SK-N-SH treated with all-trans-retinoic acid at 6 μM for 48 hours (cell line): ENCODE results near the gene MC1R.

Experiments used
- ATAC-seq: fragments of 200-7000 bp; cut with Tn5 transposase; 3 replicates; pipeline ENCODE4 v1.9.1; 2020; ENCODE audit warnings: mild to moderate bottlenecking, moderate library complexity
- ARNTL ChIP-seq: fragments of 450-650 bp; formaldehyde crosslinking; IDR thresholded peaks from 2 replicates; pipeline ENCODE4 v1.5.0; 2020; ENCODE audit warnings: low read depth, mild to moderate bottlenecking, moderate library complexity, borderline replicate concordance
- CSRNP3 ChIP-seq: fragments of 250-450 bp; sonication (Bioruptor Pico); IDR thresholded peaks from 2 replicates; pipeline ENCODE4 v1.5.1; 2021; ENCODE audit warnings: mild to moderate bottlenecking, moderate library complexity
- ESRRG ChIP-seq: fragments of 250-450 bp; sonication (Bioruptor Pico); IDR thresholded peaks from 2 replicates; pipeline ENCODE4 v1.6.1; 2021; ENCODE audit warnings: mild to moderate bottlenecking
- GLIS3 ChIP-seq: fragments of 250-450 bp; sonication (Bioruptor Pico); IDR thresholded peaks from 2 replicates; pipeline ENCODE4 v1.5.0; 2020; ENCODE audit warnings: mild to moderate bottlenecking, moderate library complexity
- ISL1 ChIP-seq: fragments of 250-450 bp; sonication (Bioruptor Pico); IDR thresholded peaks from 2 replicates; pipeline ENCODE4 v2.1.2; 2022; ENCODE audit warnings: mild to moderate bottlenecking, moderate library complexity
- OSR1 ChIP-seq: fragments of 250-450 bp; sonication (Bioruptor Pico); IDR thresholded peaks from 2 replicates; pipeline ENCODE4 v1.8.0; 2022; ENCODE audit warnings: moderate library complexity, mild to moderate bottlenecking, inconsistent platforms
- POU6F1 ChIP-seq: fragments of 250-450 bp; sonication (Bioruptor Pico); IDR thresholded peaks from 2 replicates; pipeline ENCODE4 v1.8.0; 2021; ENCODE audit warnings: low read depth, mild to moderate bottlenecking, moderate library complexity, borderline replicate concordance
- PPARA ChIP-seq: fragments of 250-450 bp; sonication (Bioruptor Pico); IDR thresholded peaks from 2 replicates; pipeline ENCODE4 v1.5.0; 2020; ENCODE audit warnings: mild to moderate bottlenecking, borderline replicate concordance
- RARB ChIP-seq: fragments of 250-450 bp; sonication (Bioruptor Pico); IDR thresholded peaks from 2 replicates; pipeline ENCODE4 v1.8.0; 2021; ENCODE audit warnings: mild to moderate bottlenecking, moderate library complexity
- SNAI2 ChIP-seq: fragments of 250-450 bp; sonication (Bioruptor Pico); IDR thresholded peaks from 2 replicates; pipeline ENCODE4 v1.5.0; 2020; ENCODE audit warnings: mild to moderate bottlenecking, moderate library complexity
- TCF4 ChIP-seq: fragments of 250-450 bp; sonication (Bioruptor Pico); IDR thresholded peaks from 2 replicates; pipeline ENCODE4 v1.8.0; 2021; ENCODE audit warnings: mild to moderate bottlenecking, moderate library complexity, borderline replicate concordance
- TOX ChIP-seq: fragments of 250-450 bp; sonication (Bioruptor Pico); IDR thresholded peaks from 2 replicates; pipeline ENCODE4 v1.8.0; 2021; ENCODE audit warnings: mild to moderate bottlenecking, moderate library complexity, borderline replicate concordance
- TSHZ2 ChIP-seq: fragments of 250-450 bp; sonication (Bioruptor Pico); IDR thresholded peaks from 2 replicates; pipeline ENCODE4 v1.5.0; 2020; ENCODE audit warnings: mild to moderate bottlenecking, moderate library complexity
- ZC3H10 ChIP-seq: fragments of 250-450 bp; sonication (Bioruptor Pico); IDR thresholded peaks from 2 replicates; pipeline ENCODE4 v1.5.1; 2021; ENCODE audit warnings: mild to moderate bottlenecking, moderate library complexity
- ZFP30 ChIP-seq: fragments of 450-650 bp; formaldehyde crosslinking; IDR thresholded peaks from 2 replicates; pipeline ENCODE4 v1.5.0; 2022; ENCODE audit warnings: mild to moderate bottlenecking, moderate library complexity
- ZNF565 ChIP-seq: fragments of 450-650 bp; formaldehyde crosslinking; conservative IDR thresholded peaks from 2 replicates; pipeline ENCODE4 v1.5.0; 2020; ENCODE audit warnings: low read depth, mild to moderate bottlenecking, moderate library complexity
- ZNF70 ChIP-seq: fragments of 450-650 bp; formaldehyde crosslinking; IDR thresholded peaks from 2 replicates; pipeline ENCODE4 v1.5.0; 2020; ENCODE audit warnings: mild to moderate bottlenecking, moderate library complexity
- ZNF8 ChIP-seq: fragments of 450-650 bp; formaldehyde crosslinking; IDR thresholded peaks from 2 replicates; pipeline ENCODE4 v1.5.0; 2020; ENCODE audit warnings: mild to moderate bottlenecking, moderate library complexity
- TF ChIP-seq, protein P1 (sequence below): fragments of 250-450 bp; sonication (Bioruptor Pico); IDR thresholded peaks from 2 replicates; pipeline ENCODE4 v1.5.1; 2020; ENCODE audit warnings: low read depth, mild to moderate bottlenecking, moderate library complexity
- TF ChIP-seq, protein P2 (sequence below): fragments of 250-450 bp; sonication (Bioruptor Pico); IDR thresholded peaks from 2 replicates; pipeline ENCODE4 v1.8.0; 2020; ENCODE audit warnings: mild to moderate bottlenecking, moderate library complexity, borderline replicate concordance

The MC1R gene

GRCh38 chr16:89924297-89924924 is 5.7 kb downstream of the MC1R start:
- ATAC-seq = peak; percentile 1; the same call in 1 of the 3 replicates
- TF ChIP-seq RARB (CRISPR knock-in tag) = no peak
- no peak for TF ChIP-seq OSR1
- no peak for TF ChIP-seq ZNF565 (CRISPR knock-in tag)
- TF ChIP-seq ZNF70 = no peak
- TF ChIP-seq POU6F1 (CRISPR knock-in tag) = no peak
- TF ChIP-seq ARNTL (CRISPR knock-in tag) = no peak
- TF ChIP-seq TOX (CRISPR knock-in tag) = no peak
- no peak for TF ChIP-seq SNAI2 (CRISPR knock-in tag)
- no peak for TF ChIP-seq CSRNP3 (CRISPR knock-in tag)
- TF ChIP-seq, protein P1, sequence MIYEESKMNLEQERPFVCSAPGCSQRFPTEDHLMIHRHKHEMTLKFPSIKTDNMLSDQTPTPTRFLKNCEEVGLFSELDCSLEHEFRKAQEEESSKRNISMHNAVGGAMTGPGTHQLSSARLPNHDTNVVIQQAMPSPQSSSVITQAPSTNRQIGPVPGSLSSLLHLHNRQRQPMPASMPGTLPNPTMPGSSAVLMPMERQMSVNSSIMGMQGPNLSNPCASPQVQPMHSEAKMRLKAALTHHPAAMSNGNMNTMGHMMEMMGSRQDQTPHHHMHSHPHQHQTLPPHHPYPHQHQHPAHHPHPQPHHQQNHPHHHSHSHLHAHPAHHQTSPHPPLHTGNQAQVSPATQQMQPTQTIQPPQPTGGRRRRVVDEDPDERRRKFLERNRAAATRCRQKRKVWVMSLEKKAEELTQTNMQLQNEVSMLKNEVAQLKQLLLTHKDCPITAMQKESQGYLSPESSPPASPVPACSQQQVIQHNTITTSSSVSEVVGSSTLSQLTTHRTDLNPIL (CRISPR knock-in tag) = no peak
- TF ChIP-seq GLIS3 = no peak
- no peak for TF ChIP-seq PPARA
- no peak for TF ChIP-seq ZFP30 (CRISPR knock-in tag)
- no peak for TF ChIP-seq TSHZ2 (CRISPR knock-in tag)
- TF ChIP-seq ZC3H10 (CRISPR knock-in tag) = no peak
- TF ChIP-seq ESRRG (CRISPR knock-in tag) = no peak
- TF ChIP-seq ISL1 (CRISPR knock-in tag) = no peak
- no peak for TF ChIP-seq ZNF8 (CRISPR knock-in tag)

DNA sequence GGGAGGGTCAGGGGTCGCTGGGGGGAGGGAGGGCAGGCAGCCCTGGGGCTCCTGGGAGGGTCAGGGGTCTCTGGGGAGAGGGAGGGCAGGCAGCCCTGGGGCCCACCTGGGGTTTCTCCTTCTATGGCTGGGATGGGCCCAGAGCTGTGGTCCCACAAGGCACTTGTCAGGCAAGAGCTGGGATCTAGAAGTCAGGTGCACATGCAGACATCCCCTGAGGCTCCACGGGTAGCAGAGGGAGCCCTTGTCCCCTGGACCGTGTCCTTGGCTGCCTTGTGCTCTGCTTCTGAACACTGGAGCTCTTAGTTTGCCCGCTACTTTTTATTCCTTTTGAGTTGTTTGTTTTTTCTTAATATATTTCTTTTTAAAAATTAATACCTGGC is 6.3 kb downstream of the MC1R start:
- TF ChIP-seq ZNF8 (CRISPR knock-in tag) (no peak), RARB (CRISPR knock-in tag) (no peak)
- no peak for ATAC-seq

- peak; percentile 1 for ATAC-seq
- TF ChIP-seq TOX (CRISPR knock-in tag) (no peak), RARB (CRISPR knock-in tag) (no peak), SNAI2 (CRISPR knock-in tag) (no peak), TCF4 (CRISPR knock-in tag) (no peak), TSHZ2 (CRISPR knock-in tag) (no peak), CSRNP3 (CRISPR knock-in tag) (no peak)
- TF ChIP-seq, protein P2, sequence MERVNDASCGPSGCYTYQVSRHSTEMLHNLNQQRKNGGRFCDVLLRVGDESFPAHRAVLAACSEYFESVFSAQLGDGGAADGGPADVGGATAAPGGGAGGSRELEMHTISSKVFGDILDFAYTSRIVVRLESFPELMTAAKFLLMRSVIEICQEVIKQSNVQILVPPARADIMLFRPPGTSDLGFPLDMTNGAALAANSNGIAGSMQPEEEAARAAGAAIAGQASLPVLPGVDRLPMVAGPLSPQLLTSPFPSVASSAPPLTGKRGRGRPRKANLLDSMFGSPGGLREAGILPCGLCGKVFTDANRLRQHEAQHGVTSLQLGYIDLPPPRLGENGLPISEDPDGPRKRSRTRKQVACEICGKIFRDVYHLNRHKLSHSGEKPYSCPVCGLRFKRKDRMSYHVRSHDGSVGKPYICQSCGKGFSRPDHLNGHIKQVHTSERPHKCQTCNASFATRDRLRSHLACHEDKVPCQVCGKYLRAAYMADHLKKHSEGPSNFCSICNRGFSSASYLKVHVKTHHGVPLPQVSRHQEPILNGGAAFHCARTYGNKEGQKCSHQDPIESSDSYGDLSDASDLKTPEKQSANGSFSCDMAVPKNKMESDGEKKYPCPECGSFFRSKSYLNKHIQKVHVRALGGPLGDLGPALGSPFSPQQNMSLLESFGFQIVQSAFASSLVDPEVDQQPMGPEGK = peak; percentile 83; the same call in 1 of the 2 replicates
These were observed 7.0 kb downstream of the MC1R start for GRCh38 chr16:89925596-89926079.
